Type B pancreatic cell (in vitro differentiated cells): ENCODE data around the gene CASQ1. TPM values are rescaled to one million over a fixed set of nuclear protein-coding genes. Genes with fewer than 3 reads are reported as not detected.

Experiments used
- DNase-seq: peaks from one replicate; pipeline ENCODE4 v3.0.0; 2021; ENCODE audit warnings: mixed read lengths; ENCODE audit not compliant: unreplicated experiment; ENCODE audit errors: extremely low spot score
- H3K27ac Mint-ChIP-seq: 2 replicates; pipeline ENCODE4 v1.8.0; 2021; ENCODE audit warnings: mild to moderate bottlenecking, mixed read lengths
- H3K27me3 Mint-ChIP-seq: 2 replicates; pipeline ENCODE4 v1.8.0; 2021; ENCODE audit warnings: mixed read lengths
- H3K36me3 Mint-ChIP-seq: 2 replicates; pipeline ENCODE4 v1.8.0; 2021; ENCODE audit warnings: mixed read lengths
- H3K4me1 Mint-ChIP-seq: one replicate; pipeline ENCODE4 v1.8.0; 2021; ENCODE audit warnings: mixed read lengths; ENCODE audit not compliant: unreplicated experiment
- H3K4me3 Mint-ChIP-seq: 2 replicates; pipeline ENCODE4 v1.8.0; 2021; ENCODE audit warnings: mild to moderate bottlenecking, mixed read lengths
- H3K9me3 Mint-ChIP-seq: 2 replicates; pipeline ENCODE4 v1.8.0; 2021; ENCODE audit warnings: mixed read lengths
- long read RNA-seq: library from polyadenylated mRNA; unstranded; transcript quantifications from one replicate; pipeline ENCODE4 v2.0.0, GENCODE V29; 2020
- total RNA-seq: library from RNA; stranded (reverse); gene quantifications from 2 replicates; pipeline ENCODE4 v1.2.1, GENCODE V29; 2021; ENCODE audit warnings: low replicate concordance
- TF ChIP-seq, protein P1 (sequence below): fragments of 200-600 bp; sonication (generic); conservative IDR thresholded peaks from 2 replicates; pipeline ENCODE4 v1.5.0; 2021; ENCODE audit warnings: antibody characterized with exemption, mild to moderate bottlenecking

CASQ1 gene
- total RNA-seq: 0.46 and 1.4 TPM in 2 replicates
- long read RNA-seq: 0 reads

DNA sequence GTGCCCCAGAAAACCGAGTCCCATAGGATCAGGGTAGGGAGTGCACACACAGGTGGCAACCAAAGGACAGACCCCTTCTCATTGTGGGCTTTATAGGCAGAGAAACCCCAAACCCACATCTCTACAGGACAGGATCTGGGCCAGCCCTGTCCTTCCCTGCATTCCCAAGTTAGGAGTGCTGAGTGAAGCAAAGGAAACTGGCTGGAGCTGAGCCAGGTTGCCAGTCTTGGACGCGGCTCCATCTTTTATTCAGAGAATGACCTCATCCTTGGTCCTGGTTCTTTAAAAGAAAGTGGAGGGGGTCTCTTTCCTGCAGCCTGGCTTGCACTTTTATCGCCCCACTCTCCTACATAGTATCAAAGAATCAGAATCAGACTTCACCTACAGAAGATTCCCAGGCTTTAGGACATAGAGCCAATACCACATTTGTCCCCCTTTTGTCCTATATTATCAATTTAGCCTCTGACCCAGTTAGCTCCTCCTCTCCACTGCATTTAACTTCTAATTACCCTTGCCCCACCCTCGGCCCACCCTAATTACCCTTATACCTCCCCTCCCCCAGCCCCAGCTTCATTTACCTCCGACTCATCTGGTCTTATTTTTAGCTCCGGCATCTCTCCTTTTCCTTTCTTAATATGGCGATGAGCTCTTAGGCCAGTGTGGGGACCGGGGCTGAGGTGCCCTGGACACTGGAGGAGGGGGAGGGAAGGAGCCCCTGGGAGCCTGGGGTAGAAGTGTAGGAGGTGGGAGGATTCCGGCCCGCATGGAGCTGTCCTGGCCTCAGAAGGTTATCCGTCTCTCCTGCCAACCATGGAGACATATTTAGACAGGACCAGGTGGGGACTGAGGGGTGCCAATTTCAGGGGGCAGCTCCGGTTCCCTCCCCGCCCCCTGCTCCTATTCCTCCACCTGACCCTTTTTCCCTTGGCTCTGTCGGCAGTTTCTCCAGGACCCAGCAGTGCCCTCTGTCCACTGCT lies at the start of gene CASQ1:
Gene CASQ1 (plus strand): TSS at position 927 of the 977 bp plus-strand sequence. CDS start 177 bp downstream, outside the sequence.
- H3K27ac Mint-ChIP-seq: no peak within 1 kb of the TSS
- TF ChIP-seq, protein P1, sequence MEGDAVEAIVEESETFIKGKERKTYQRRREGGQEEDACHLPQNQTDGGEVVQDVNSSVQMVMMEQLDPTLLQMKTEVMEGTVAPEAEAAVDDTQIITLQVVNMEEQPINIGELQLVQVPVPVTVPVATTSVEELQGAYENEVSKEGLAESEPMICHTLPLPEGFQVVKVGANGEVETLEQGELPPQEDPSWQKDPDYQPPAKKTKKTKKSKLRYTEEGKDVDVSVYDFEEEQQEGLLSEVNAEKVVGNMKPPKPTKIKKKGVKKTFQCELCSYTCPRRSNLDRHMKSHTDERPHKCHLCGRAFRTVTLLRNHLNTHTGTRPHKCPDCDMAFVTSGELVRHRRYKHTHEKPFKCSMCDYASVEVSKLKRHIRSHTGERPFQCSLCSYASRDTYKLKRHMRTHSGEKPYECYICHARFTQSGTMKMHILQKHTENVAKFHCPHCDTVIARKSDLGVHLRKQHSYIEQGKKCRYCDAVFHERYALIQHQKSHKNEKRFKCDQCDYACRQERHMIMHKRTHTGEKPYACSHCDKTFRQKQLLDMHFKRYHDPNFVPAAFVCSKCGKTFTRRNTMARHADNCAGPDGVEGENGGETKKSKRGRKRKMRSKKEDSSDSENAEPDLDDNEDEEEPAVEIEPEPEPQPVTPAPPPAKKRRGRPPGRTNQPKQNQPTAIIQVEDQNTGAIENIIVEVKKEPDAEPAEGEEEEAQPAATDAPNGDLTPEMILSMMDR: no peak

DNA sequence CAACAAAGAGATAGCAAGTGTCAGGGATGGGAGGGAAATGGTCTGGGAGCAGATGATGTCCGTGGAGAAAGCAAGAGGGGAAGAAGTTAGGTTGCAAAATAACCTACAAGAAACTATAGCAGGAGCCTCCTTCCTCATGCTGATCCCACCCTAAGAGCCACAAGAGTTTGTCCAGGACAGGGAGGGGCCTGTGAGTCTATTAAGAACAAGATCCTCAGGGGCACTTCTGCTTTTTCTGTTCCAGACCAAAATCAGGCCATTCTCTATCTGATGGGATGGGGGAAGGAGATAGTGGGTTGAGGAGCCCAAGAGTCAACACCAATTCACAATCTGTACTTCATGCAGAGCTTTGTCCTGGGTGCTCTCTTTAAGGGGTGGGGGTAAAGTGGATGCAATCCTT lies 46.7 kb upstream of the CASQ1 start:
- H3K27me3 Mint-ChIP-seq: no peaks in the 10 kb centered on the region
- H3K4me1 Mint-ChIP-seq: peaks cover 4% of the 10 kb centered on the region
- H3K27ac Mint-ChIP-seq: no peak overlapping the region
- no peak overlapping the region for H3K4me3 Mint-ChIP-seq
- no peak for DNase-seq
- H3K9me3 Mint-ChIP-seq: no peaks in the 10 kb centered on the region
- TF ChIP-seq, protein P1: no peak
- H3K36me3 Mint-ChIP-seq: no peaks in the 10 kb centered on the region

More for the DNA sequence above, at the start of gene CASQ1:
- no peaks in the 10 kb centered on the region for H3K36me3 Mint-ChIP-seq
- no peak for DNase-seq
- peak within 1 kb of the TSS; percentile 4 for H3K4me3 Mint-ChIP-seq
- no peaks in the 10 kb centered on the region for H3K9me3 Mint-ChIP-seq
- no peaks in the 10 kb centered on the region for H3K27me3 Mint-ChIP-seq
- peaks cover 10% of the 10 kb centered on the region for H3K4me1 Mint-ChIP-seq

DNA sequence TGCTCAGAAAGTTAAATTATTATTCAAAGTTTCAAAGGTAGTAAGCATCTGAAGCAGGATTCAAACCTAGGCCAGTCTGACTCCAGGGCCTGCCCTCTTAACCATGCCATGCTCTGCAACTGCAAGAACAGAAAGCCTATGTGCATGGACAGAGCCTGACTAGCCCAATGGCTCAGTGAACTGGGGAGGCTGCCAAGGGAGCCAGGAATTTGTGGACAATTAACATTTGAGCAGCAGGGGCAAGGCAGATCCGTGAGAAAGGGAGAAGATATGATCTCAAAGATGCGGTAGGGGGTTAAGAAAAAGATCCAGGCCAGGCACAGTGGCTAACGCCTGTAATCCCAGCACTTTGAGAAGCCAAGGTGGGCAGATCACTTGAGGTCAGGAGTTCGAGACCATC lies 45.5 kb upstream of the CASQ1 start:
- no peak overlapping the region for H3K27ac Mint-ChIP-seq
- H3K36me3 Mint-ChIP-seq: no peaks in the 10 kb centered on the region
- H3K9me3 Mint-ChIP-seq: no peaks in the 10 kb centered on the region
- H3K4me1 Mint-ChIP-seq: peaks cover 4% of the 10 kb centered on the region
- DNase-seq: no peak
- H3K27me3 Mint-ChIP-seq: no peaks in the 10 kb centered on the region
- TF ChIP-seq, protein P1: no peak
- no peak overlapping the region for H3K4me3 Mint-ChIP-seq

- TF ChIP-seq, protein P1: no peak
- Mint-ChIP-seq H3K4me3 (no peak overlapping the region), H3K27ac (no peak overlapping the region), H3K4me1 (peaks cover 4% of the 10 kb centered on the region), H3K36me3 (no peaks in the 10 kb centered on the region), H3K27me3 (no peaks in the 10 kb centered on the region), H3K9me3 (no peaks in the 10 kb centered on the region)
- DNase-seq: no peak
Measured at GRCh38 chr1:160146107-160146506, 44.3 kb upstream of the CASQ1 start.

- Mint-ChIP-seq H3K4me1 (peaks cover 4% of the 10 kb centered on the region), H3K27me3 (no peaks in the 10 kb centered on the region), H3K27ac (no peak overlapping the region), H3K4me3 (no peak overlapping the region), H3K9me3 (no peaks in the 10 kb centered on the region), H3K36me3 (no peaks in the 10 kb centered on the region)
- DNase-seq: no peak
- TF ChIP-seq, protein P1: no peak
Measured at GRCh38 chr1:160148121-160148520, 42.3 kb upstream of the CASQ1 start.
